ENCODE results near the gene ATP5ME. TPM values are rescaled to one million over a fixed set of nuclear protein-coding genes. Genes with fewer than 3 reads are reported as not detected.

Gene ATP5ME
- total RNA-seq, 1 experiment from 2014 or later, result 330 TPM

GRCh38 chr4:722169-722725, 48.2 kb upstream of the ATP5ME start:
- no peak overlapping the region for H3K4me3 ChIP-seq (replicated peaks in 1 of 2; ENCODE audit: low read depth in 1 of 2, low read length in 2 of 2)
- H3K27me3 ChIP-seq (ENCODE audit: insufficient read depth, low read length), result no peaks in the 10 kb centered on the region
- H3K9me3 ChIP-seq (ENCODE audit: control insufficient read depth in 1 of 2, insufficient read depth in 1 of 2, low read depth in 1 of 2, low read length in 2 of 2), result no peaks in the 10 kb centered on the region
- TF ChIP-seq EZH2phosphoT487 (IDR thresholded peaks at IDR 0.05; ENCODE audit: borderline replicate concordance) (no peak), REST (IDR thresholded peaks at IDR 0.05; ENCODE audit: low read depth) (no peak), CTCF (IDR thresholded peaks at IDR 0.05 in 2 of 3, conservative IDR thresholded peaks at IDR 0.05 in 1 of 3; ENCODE audit: borderline replicate concordance in 1 of 3, insufficient read depth in 1 of 3, low read depth in 2 of 3, low read length in 2 of 3) (no peak), TCF7L2 (IDR thresholded peaks at IDR 0.05; ENCODE audit: borderline replicate concordance, extremely low read depth, insufficient read depth, insufficient read length) (no peak), YY1 (IDR thresholded peaks at IDR 0.05; ENCODE audit: extremely low read depth, insufficient replicate concordance, low read depth, low read length) (no peak), MAX (IDR thresholded peaks at IDR 0.05) (no peak), ZBTB33 (IDR thresholded peaks at IDR 0.05; ENCODE audit: extremely low read depth, insufficient replicate concordance, low read length) (no peak), ZFX (IDR thresholded peaks at IDR 0.05) (no peak), ELF1 (IDR thresholded peaks at IDR 0.05; ENCODE audit: borderline replicate concordance, low read depth) (no peak), EZH2 (IDR thresholded peaks at IDR 0.05) (no peak)
- POLR2A ChIA-PET, result no interaction called here
- H4K20me1 ChIP-seq (ENCODE audit: insufficient read depth), result no peaks in the 10 kb centered on the region
- intact Hi-C loops (cut with micrococcal nuclease), result no loop called here
- H2AFZ ChIP-seq (ENCODE audit: low read depth, low read length, poor library complexity, severe bottlenecking), result no peak overlapping the region
- no peak overlapping the region for H3K4me2 ChIP-seq (ENCODE audit: low read length)
- RAD21 ChIA-PET (ENCODE audit: low non-redundant PET in 1 of 2, low total read pairs in 2 of 2, uncharacterized antibody in 2 of 2, unreplicated experiment in 2 of 2), result no interaction called here
- no TSS peak for BruUV-seq (replicated peaks)
- peaks cover 2 to 3% of the 10 kb centered on the region in 2 experiments; a peak in 2 of 4 replicates for H3K36me3 ChIP-seq (ENCODE audit: control insufficient read depth in 1 of 2, insufficient read depth in 2 of 2, low read length in 2 of 2)
- no peaks in the 10 kb centered on the region for H3K4me1 ChIP-seq (ENCODE audit: control insufficient read depth in 1 of 2, insufficient read depth in 2 of 2, low read length in 2 of 2)
- no peak overlapping the region for H3K9ac ChIP-seq (ENCODE audit: low read length)
- no peak for ATAC-seq
- H3K79me2 ChIP-seq (ENCODE audit: insufficient read depth, low read length), result peaks cover 67% of the 10 kb centered on the region
- no peak overlapping the region for H3K27ac ChIP-seq (ENCODE audit: low read depth, low read length)
- DNase-seq (ENCODE audit: low read depth, low spot score), result no peak
- no peaks in the 10 kb centered on the region for H3K9me2 ChIP-seq (ENCODE audit: insufficient read depth)
- CTCF ChIA-PET, result no interaction called here
